ENCODE measurements around the gene KCNQ1. TPM values are rescaled to one million over a fixed set of nuclear protein-coding genes. Genes with fewer than 3 reads are reported as not detected.

The KCNQ1 gene
- total RNA-seq, 1 experiment from 2014 or later = 2.3 TPM

DNA sequence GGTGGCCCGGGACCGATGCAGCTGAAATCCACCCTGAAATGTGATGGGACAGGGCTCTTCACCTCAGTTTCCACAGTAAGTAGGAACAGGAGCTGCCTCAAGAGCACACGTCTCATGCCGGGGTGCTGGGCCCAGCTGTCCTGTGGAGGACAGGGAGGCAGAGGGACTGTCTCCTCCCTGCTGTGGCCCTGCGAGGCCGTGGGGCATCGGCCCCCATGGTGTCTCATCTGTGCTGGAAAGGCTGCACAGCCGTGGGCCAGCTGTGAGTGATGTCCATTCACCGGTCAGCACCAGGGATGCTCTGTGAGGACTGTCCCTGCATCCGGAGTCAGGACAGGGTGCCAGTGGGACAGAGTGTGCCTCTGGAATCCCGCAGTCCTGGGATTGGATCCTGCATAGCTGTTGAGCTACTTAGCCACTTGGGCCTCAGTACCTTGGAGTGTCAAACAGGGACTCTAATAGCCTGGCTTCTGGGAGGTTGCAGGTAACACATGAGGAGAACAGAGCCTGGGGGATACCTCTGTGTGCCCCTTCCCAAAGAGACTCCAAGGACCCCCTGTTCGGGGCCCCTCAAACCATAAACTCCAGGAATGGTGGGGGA is 17.0 kb upstream of the KCNQ1 start:
- Histone ChIP-seq H3K9ac (ENCODE audit: extremely low read depth, insufficient read length, low read length) (no peak overlapping the region), H3K14ac (ENCODE audit: insufficient read depth, low read length) (no peak overlapping the region), H2BK20ac (ENCODE audit: low read depth, low read length, poor library complexity, severe bottlenecking) (no peak overlapping the region), H2BK120ac (ENCODE audit: low read depth, low read length, poor library complexity, severe bottlenecking) (no peak overlapping the region), H3K27ac (ENCODE audit: insufficient read length, low read depth, low read length) (no peak overlapping the region), H3K4me1 (ENCODE audit: insufficient read depth, low read length) (no peaks in the 10 kb centered on the region), H2AFZ (ENCODE audit: low read length) (no peak overlapping the region), H2AK5ac (ENCODE audit: insufficient read length, low read length) (no peak overlapping the region), H3T11ph (ENCODE audit: low read length) (no peak overlapping the region), H4K5ac (ENCODE audit: insufficient read length, low read depth, low read length) (no peak overlapping the region), H2BK12ac (ENCODE audit: insufficient read length, low read depth, low read length) (no peak overlapping the region), H2BK5ac (ENCODE audit: insufficient read length, low read length) (no peak overlapping the region), H4K20me1 (ENCODE audit: control insufficient read depth, insufficient read depth, insufficient read length) (no peaks in the 10 kb centered on the region), H3K18ac (ENCODE audit: insufficient read length, low read depth, low read length) (no peak overlapping the region), H4K91ac (ENCODE audit: insufficient read length, low read depth, low read length) (no peak overlapping the region), H3K56ac (ENCODE audit: insufficient read length, low read depth, low read length) (no peak overlapping the region), H3K9me3 (ENCODE audit: control insufficient read depth, low read depth, low read length) (no peaks in the 10 kb centered on the region), H3K23ac (ENCODE audit: insufficient read length, low read depth, low read length) (no peak overlapping the region), H3K27me3 (ENCODE audit: insufficient read depth, low read length) (no peaks in the 10 kb centered on the region; the same call in 1 of the 2 replicates), H3K4ac (ENCODE audit: low read depth, low read length) (no peak overlapping the region), H3K4me2 (ENCODE audit: insufficient read depth, insufficient read length, low read length) (no peak overlapping the region), H3K23me2 (ENCODE audit: insufficient read length, low read depth, low read length, poor library complexity, severe bottlenecking) (no peaks in the 10 kb centered on the region), H3K79me2 (ENCODE audit: insufficient read depth, low read length) (no peaks in the 10 kb centered on the region), H4K8ac (replicated peaks; ENCODE audit: insufficient read length, low read depth, low read length) (no peak overlapping the region), H2BK15ac (ENCODE audit: low read depth, low read length) (no peak overlapping the region), H3K79me1 (ENCODE audit: insufficient read depth, low read depth, low read length, poor library complexity, severe bottlenecking) (no peaks in the 10 kb centered on the region)
- Mint-ChIP-seq H3K9me3 (no peaks in the 10 kb centered on the region; a peak in 2 of 5 replicates), H3K36me3 (ENCODE audit: insufficient read depth in 1 of 3, low read depth in 3 of 3) (no peaks in the 10 kb centered on the region), H3K4me1 (no peaks in the 10 kb centered on the region), H3K27ac (no peak overlapping the region), H3K27me3 (ENCODE audit: low read depth) (peaks cover 24% of the 10 kb centered on the region), H3K4me3 (no peak overlapping the region)
- TF ChIP-seq, protein P1, sequence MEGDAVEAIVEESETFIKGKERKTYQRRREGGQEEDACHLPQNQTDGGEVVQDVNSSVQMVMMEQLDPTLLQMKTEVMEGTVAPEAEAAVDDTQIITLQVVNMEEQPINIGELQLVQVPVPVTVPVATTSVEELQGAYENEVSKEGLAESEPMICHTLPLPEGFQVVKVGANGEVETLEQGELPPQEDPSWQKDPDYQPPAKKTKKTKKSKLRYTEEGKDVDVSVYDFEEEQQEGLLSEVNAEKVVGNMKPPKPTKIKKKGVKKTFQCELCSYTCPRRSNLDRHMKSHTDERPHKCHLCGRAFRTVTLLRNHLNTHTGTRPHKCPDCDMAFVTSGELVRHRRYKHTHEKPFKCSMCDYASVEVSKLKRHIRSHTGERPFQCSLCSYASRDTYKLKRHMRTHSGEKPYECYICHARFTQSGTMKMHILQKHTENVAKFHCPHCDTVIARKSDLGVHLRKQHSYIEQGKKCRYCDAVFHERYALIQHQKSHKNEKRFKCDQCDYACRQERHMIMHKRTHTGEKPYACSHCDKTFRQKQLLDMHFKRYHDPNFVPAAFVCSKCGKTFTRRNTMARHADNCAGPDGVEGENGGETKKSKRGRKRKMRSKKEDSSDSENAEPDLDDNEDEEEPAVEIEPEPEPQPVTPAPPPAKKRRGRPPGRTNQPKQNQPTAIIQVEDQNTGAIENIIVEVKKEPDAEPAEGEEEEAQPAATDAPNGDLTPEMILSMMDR (conservative IDR thresholded peaks at IDR 0.05) = no peak
- DNase-seq = no peak
- WGBS (ENCODE audit: extremely low coverage, insufficient read length, low lambda C conversion rate) = no CpG with 5 or more reads among the region's 12 CpGs

Data from H9 (cell line).